ENCODE results near the gene ANG. TPM values are rescaled to one million over a fixed set of nuclear protein-coding genes. Genes with fewer than 3 reads are reported as not detected.
A peak's percentile ranks its signal among the peaks of the same experiment; 100 is the strongest.
"Not testable (repeated sequence)": the region's sequence is repeated elsewhere in the genome, so short reads cannot be mapped to it uniquely, and the experiment has no call there.

The ANG gene
- polyA plus RNA-seq = 43.6 TPM
- long read RNA-seq, donor 1, transcript ANG-201 (2 exons, 1,222 nt) = major isoform, 14 of 14 reads
- long read RNA-seq, donor 1, partial matches to known transcripts = 0 of 14 reads
- long read RNA-seq, donor 1, other reads (novel, unspliced or antisense) = 0 of 14 reads
- long read RNA-seq, donor 2, transcript ANG-201 (2 exons, 1,222 nt) = major isoform, 18 of 18 reads
- long read RNA-seq, donor 2, partial matches to known transcripts = 0 of 18 reads
- long read RNA-seq, donor 2, other reads (novel, unspliced or antisense) = 0 of 18 reads
- long read RNA-seq, donor 3 = 0 reads
- long read RNA-seq, donor 4, transcript ANG-201 (2 exons, 1,222 nt) = major isoform, 6 of 6 reads
- long read RNA-seq, donor 4, partial matches to known transcripts = 0 of 6 reads
- long read RNA-seq, donor 4, other reads (novel, unspliced or antisense) = 0 of 6 reads
- long read RNA-seq, donor 5, transcript ANG-201 (2 exons, 1,222 nt) = major isoform, 26 of 26 reads
- long read RNA-seq, donor 5, partial matches to known transcripts = 0 of 26 reads
- long read RNA-seq, donor 5, other reads (novel, unspliced or antisense) = 0 of 26 reads
- long read RNA-seq, donor 6, transcript ANG-201 (2 exons, 1,222 nt) = major isoform, 34 of 34 reads
- long read RNA-seq, donor 6, partial matches to known transcripts = 0 of 34 reads
- long read RNA-seq, donor 6, other reads (novel, unspliced or antisense) = 0 of 34 reads
- long read RNA-seq, donor 7, transcript ANG-201 (2 exons, 1,222 nt) = major isoform, 12 of 12 reads
- long read RNA-seq, donor 7, partial matches to known transcripts = 0 of 12 reads
- long read RNA-seq, donor 7, other reads (novel, unspliced or antisense) = 0 of 12 reads
- long read RNA-seq, donor 8, transcript ANG-201 (2 exons, 1,222 nt) = major isoform, 36 of 36 reads
- long read RNA-seq, donor 8, partial matches to known transcripts = 0 of 36 reads
- long read RNA-seq, donor 8, other reads (novel, unspliced or antisense) = 0 of 36 reads
- long read RNA-seq, donor 9, transcript ANG-201 (2 exons, 1,222 nt) = major isoform, 41 of 41 reads
- long read RNA-seq, donor 9, partial matches to known transcripts = 0 of 41 reads
- long read RNA-seq, donor 9, other reads (novel, unspliced or antisense) = 0 of 41 reads
- long read RNA-seq, donor 10, transcript ANG-201 (2 exons, 1,222 nt) = major isoform, 30 of 30 reads
- long read RNA-seq, donor 10, partial matches to known transcripts = 0 of 30 reads
- long read RNA-seq, donor 10, other reads (novel, unspliced or antisense) = 0 of 30 reads
- long read RNA-seq, donor 11, transcript ANG-201 (2 exons, 1,222 nt) = major isoform, 20 of 20 reads
- long read RNA-seq, donor 11, partial matches to known transcripts = 0 of 20 reads
- long read RNA-seq, donor 11, other reads (novel, unspliced or antisense) = 0 of 20 reads

DNA sequence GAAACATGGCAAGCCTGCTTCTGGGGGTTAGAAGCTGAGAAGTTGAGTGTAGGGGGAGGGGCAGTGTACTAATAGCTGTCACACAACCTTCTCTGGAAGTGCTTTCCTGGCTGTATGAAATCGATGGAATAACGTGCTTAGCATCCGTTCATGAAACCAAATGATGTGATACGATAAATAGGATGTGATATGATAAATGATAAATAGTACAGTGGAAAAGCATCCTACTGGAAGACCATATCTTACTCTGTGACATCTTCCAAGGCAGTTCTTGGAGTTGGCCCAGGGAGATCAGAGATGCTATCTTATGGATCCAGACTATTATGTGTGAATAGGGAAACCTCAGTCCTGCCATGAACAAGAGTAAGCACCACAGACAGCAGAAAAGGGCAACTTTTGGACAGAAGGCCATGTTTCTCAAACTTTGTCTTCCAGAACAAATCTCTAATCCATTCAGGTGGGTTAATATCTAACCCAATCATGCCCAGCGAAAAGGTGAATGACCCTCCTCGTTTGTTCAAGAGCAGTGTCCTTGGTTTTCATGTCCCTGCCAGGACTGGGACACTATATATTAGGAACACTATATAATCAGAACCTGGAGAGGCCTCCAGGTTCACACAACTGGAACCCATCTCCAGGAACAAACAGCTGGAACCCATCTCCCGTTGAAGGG, at the start of gene ANG:
ANG (plus strand) TSS at position 598 of the 673 bp plus-strand sequence. CDS start 4,801 bp downstream, outside the sequence.
- no CpG with 5 or more reads among the region's 7 CpGs for WGBS (ENCODE audit: insufficient coverage, low lambda C conversion rate)
- Histone ChIP-seq H3K27me3 (ENCODE audit: control insufficient read depth, insufficient read depth, low read length) (no peaks in the 10 kb centered on the region), H3K9me3 (ENCODE audit: control insufficient read depth, low read depth, low read length) (no peaks in the 10 kb centered on the region), H3K36me3 (ENCODE audit: control insufficient read depth, insufficient read depth, low read length) (no peaks in the 10 kb centered on the region), H3K27ac (ENCODE audit: low read length) (peak within 1 kb of the TSS; percentile 98), H3K4me1 (ENCODE audit: control insufficient read depth, insufficient read depth, low read length) (peaks cover 13% of the 10 kb centered on the region), H3K4me3 (ENCODE audit: low read length) (no peak within 1 kb of the TSS)
- DNase-seq = no peak

GRCh38 chr14:20641591-20641990, 47.0 kb upstream of the ANG start, which contains the start of gene OR6S1:
Gene OR6S1, minus strand, starts transcription at chr14:20641691. Its CDS starts 0 bp downstream, at chr14:20641691.
- DNase-seq = no peak
- Histone ChIP-seq H3K27me3 (ENCODE audit: control insufficient read depth, insufficient read depth, low read length) (peaks cover 2% of the 10 kb centered on the region), H3K36me3 (ENCODE audit: control insufficient read depth, insufficient read depth, low read length) (no peaks in the 10 kb centered on the region), H3K4me3 (ENCODE audit: low read length) (no peak within 1 kb of the TSS), H3K27ac (ENCODE audit: low read length) (no peak within 1 kb of the TSS), H3K4me1 (ENCODE audit: control insufficient read depth, insufficient read depth, low read length) (no peaks in the 10 kb centered on the region), H3K9me3 (ENCODE audit: control insufficient read depth, low read depth, low read length) (no peaks in the 10 kb centered on the region)
- no CpG with 5 or more reads among the region's 2 CpGs for WGBS (ENCODE audit: insufficient coverage, low lambda C conversion rate)

DNA sequence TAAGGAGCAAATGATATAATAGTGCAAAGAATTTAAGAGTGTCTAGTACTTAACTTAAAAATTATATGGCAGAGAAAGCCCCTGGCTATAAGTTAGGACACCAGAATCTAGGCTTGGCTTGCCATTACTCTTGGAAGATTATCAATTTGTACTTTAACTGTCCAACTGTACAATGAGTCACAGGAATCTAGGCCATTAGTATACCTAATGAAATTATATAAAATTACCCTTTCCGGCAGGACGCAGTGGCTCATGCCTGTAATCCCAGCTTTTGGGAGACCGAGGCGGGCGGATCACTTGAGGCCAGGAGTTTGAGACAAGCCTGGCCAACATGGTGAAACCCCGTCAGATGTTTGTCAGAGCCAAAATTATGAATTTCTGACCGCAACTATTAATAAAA, 46.4 kb upstream of the ANG start:
- no peaks in the 10 kb centered on the region for H3K9me3 ChIP-seq (ENCODE audit: control insufficient read depth, low read depth, low read length)
- no peaks in the 10 kb centered on the region for H3K4me1 ChIP-seq (ENCODE audit: control insufficient read depth, insufficient read depth, low read length)
- WGBS (ENCODE audit: insufficient coverage, low lambda C conversion rate) = no CpG with 5 or more reads among the region's 7 CpGs
- no peaks in the 10 kb centered on the region for H3K36me3 ChIP-seq (ENCODE audit: control insufficient read depth, insufficient read depth, low read length)
- H3K27me3 ChIP-seq (ENCODE audit: control insufficient read depth, insufficient read depth, low read length) = no peaks in the 10 kb centered on the region
- no peak for DNase-seq
- H3K27ac ChIP-seq (ENCODE audit: low read length) = no peak overlapping the region
- no peak overlapping the region for H3K4me3 ChIP-seq (ENCODE audit: low read length)

DNA sequence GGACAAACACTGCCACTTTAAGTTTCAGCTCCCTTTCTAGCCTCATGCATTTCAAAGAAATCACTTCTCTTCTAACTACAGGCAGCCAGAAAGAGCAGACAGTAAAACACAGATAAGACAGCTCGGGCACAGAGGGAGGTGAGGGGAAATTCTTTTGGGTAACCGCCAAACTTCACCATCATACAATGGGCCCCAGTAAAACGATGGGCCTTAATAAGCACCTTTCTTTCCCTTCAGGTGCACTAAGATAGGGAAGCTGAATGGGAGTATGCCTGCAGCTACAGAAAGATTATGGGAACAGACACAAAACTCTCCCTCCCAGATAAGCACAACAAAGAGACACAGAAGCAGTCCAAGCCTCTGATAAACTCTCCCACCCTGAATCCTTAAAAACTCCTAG, 45.8 kb upstream of the ANG start:
- not testable (repeated sequence) for H3K9me3 ChIP-seq (ENCODE audit: control insufficient read depth, low read depth, low read length); H3K27ac ChIP-seq (ENCODE audit: low read length); H3K36me3 ChIP-seq (ENCODE audit: control insufficient read depth, insufficient read depth, low read length); H3K27me3 ChIP-seq (ENCODE audit: control insufficient read depth, insufficient read depth, low read length); H3K4me3 ChIP-seq (ENCODE audit: low read length); H3K4me1 ChIP-seq (ENCODE audit: control insufficient read depth, insufficient read depth, low read length); DNase-seq
- WGBS (ENCODE audit: insufficient coverage, low lambda C conversion rate) = no CpG with 5 or more reads among the region's 3 CpGs

DNA sequence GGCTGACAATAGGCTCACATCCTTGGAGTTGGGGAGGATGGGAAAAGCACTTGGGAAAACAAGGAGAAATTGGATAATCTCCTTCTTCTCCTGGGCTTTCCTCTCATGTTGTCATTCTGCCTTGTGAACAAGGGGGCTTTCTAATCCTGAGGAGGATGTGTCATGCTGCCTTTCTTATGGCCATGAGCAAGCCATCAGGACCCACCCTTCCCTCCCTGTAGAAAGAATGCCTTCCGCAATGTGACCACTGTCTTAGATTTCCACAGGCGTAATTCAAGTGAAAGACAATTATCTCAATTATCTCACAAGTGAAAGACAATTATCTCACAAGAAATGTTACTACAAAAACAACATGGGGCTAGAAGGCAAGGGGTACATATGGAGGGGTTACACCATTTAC, 44.0 kb upstream of the ANG start:
- H3K27ac ChIP-seq (ENCODE audit: low read length) = no peak overlapping the region
- no peaks in the 10 kb centered on the region for H3K36me3 ChIP-seq (ENCODE audit: control insufficient read depth, insufficient read depth, low read length)
- H3K4me3 ChIP-seq (ENCODE audit: low read length) = no peak overlapping the region
- H3K4me1 ChIP-seq (ENCODE audit: control insufficient read depth, insufficient read depth, low read length) = no peaks in the 10 kb centered on the region
- peaks cover 3% of the 10 kb centered on the region for H3K27me3 ChIP-seq (ENCODE audit: control insufficient read depth, insufficient read depth, low read length)
- H3K9me3 ChIP-seq (ENCODE audit: control insufficient read depth, low read depth, low read length) = no peaks in the 10 kb centered on the region
- WGBS (ENCODE audit: insufficient coverage, low lambda C conversion rate) = no CpG with 5 or more reads among the region's 2 CpGs
- DNase-seq = no peak

DNA sequence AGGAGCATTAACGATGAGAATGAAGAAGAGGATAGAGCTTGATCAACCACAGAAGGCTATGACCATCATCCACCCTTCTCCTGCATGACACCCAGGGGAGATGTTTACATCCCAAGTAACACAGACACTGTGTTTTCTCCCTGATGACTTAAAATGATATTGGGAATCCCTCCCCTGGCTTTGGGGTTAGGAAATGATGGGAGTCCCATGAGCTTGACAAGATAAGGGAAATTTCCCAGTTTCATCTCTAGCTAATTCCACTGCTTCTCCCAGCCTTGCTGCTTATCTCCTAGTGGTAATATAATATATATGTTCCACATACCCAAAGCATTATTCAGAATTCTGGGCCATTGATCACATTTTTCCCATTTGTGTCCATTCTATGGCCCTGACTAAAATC, 43.1 kb upstream of the ANG start:
- Histone ChIP-seq H3K36me3 (ENCODE audit: control insufficient read depth, insufficient read depth, low read length) (no peaks in the 10 kb centered on the region), H3K4me1 (ENCODE audit: control insufficient read depth, insufficient read depth, low read length) (no peaks in the 10 kb centered on the region), H3K9me3 (ENCODE audit: control insufficient read depth, low read depth, low read length) (no peaks in the 10 kb centered on the region), H3K27me3 (ENCODE audit: control insufficient read depth, insufficient read depth, low read length) (peaks cover 3% of the 10 kb centered on the region), H3K27ac (ENCODE audit: low read length) (no peak overlapping the region), H3K4me3 (ENCODE audit: low read length) (no peak overlapping the region)
- DNase-seq = no peak
- no CpG with 5 or more reads among the region's 1 CpG for WGBS (ENCODE audit: insufficient coverage, low lambda C conversion rate)

DNA sequence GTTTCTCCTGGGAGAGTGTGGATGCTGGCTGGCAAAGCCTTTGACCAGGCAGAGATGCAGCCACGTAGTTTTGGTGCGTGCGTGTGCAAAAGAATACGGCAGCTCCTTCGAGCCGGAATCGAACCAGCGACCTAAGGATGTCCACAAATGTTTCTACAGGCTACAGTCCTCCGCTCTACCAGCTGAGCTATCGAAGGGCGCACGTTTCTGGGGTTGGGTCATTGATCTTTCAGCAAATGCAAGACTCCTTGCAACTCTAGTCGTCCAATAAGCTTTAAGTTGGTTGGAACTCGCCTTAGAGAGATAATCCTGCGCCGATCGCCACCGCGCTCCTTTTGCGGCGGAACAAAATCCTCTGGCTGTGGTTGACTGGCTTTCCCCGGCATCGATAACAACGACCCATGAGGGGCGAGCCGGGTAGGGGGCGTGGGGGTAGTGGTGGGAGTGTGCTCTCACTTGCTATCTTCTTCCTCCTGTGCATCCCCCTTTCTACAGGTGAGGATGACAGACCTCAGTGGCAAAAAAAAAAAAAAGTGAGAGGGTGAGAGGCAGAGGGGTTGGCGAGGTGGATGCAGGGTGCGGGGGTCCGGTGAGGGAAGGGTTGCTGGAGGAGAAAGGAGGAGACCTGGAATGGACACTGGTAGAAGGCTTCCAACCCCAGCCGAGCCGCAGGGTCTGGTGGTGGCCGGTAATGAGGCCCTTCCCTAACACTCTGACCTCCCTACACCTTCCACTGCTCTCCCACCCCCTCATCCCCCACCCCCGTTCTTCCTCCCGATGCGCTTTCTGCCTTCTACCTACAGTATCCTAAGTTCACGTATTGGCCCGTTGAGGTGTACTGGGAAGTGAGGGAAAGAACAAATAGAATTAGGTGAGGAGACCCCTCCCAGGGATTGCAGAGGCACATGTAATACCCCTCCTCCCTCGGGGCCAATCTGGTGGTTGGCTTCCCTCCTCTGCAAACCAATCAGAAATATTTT, 35.3 kb upstream of the ANG start:
- WGBS (ENCODE audit: insufficient coverage, low lambda C conversion rate) = no CpG with 5 or more reads among the region's 39 CpGs
- Histone ChIP-seq H3K36me3 (ENCODE audit: control insufficient read depth, insufficient read depth, low read length) (no peaks in the 10 kb centered on the region), H3K9me3 (ENCODE audit: control insufficient read depth, low read depth, low read length) (no peaks in the 10 kb centered on the region), H3K4me1 (ENCODE audit: control insufficient read depth, insufficient read depth, low read length) (peaks cover 11% of the 10 kb centered on the region), H3K27me3 (ENCODE audit: control insufficient read depth, insufficient read depth, low read length) (peaks cover 26% of the 10 kb centered on the region), H3K4me3 (ENCODE audit: low read length) (peak overlapping the region; percentile 7), H3K27ac (ENCODE audit: low read length) (no peak overlapping the region)
- peak in 1 of 2 donors; percentile 66 for DNase-seq

- Histone ChIP-seq H3K4me3 (ENCODE audit: low read length) (no peak overlapping the region), H3K9me3 (ENCODE audit: control insufficient read depth, low read depth, low read length) (no peaks in the 10 kb centered on the region), H3K4me1 (ENCODE audit: control insufficient read depth, insufficient read depth, low read length) (peaks cover 28% of the 10 kb centered on the region), H3K27me3 (ENCODE audit: control insufficient read depth, insufficient read depth, low read length) (peaks cover 22% of the 10 kb centered on the region), H3K27ac (ENCODE audit: low read length) (no peak overlapping the region), H3K36me3 (ENCODE audit: control insufficient read depth, insufficient read depth, low read length) (no peaks in the 10 kb centered on the region)
- DNase-seq = no peak
- WGBS (ENCODE audit: insufficient coverage, low lambda C conversion rate) = 80% methylated on average over 1 of the region's 4 CpGs
Observed at GRCh38 chr14:20655851-20656250, 32.7 kb upstream of the ANG start.

GRCh38 chr14:20656274-20656673, 32.3 kb upstream of the ANG start:
- H3K9me3 ChIP-seq (ENCODE audit: control insufficient read depth, low read depth, low read length) = no peaks in the 10 kb centered on the region
- no peak overlapping the region for H3K27ac ChIP-seq (ENCODE audit: low read length)
- H3K36me3 ChIP-seq (ENCODE audit: control insufficient read depth, insufficient read depth, low read length) = no peaks in the 10 kb centered on the region
- peaks cover 22% of the 10 kb centered on the region for H3K27me3 ChIP-seq (ENCODE audit: control insufficient read depth, insufficient read depth, low read length)
- no peak for DNase-seq
- WGBS (ENCODE audit: insufficient coverage, low lambda C conversion rate) = no CpG with 5 or more reads among the region's 4 CpGs
- H3K4me1 ChIP-seq (ENCODE audit: control insufficient read depth, insufficient read depth, low read length) = peaks cover 30% of the 10 kb centered on the region
- H3K4me3 ChIP-seq (ENCODE audit: low read length) = no peak overlapping the region
